Body of pancreas (tissue), 4 donors: ENCODE measurements around the gene DGLUCY.

Experiments used
- CTCF ChIP-seq, 7 experiments: fragments of 450-650 bp in 4 of 7; fragments of 200-600 bp in 3 of 7; sonication (generic) in 3 of 7; IDR thresholded peaks; one replicate each; pipeline ENCODE4 v1.5.1; 2016 to 2019; ENCODE audit warnings: antibody characterized with exemption in 7 of 7
- POLR2A ChIP-seq, 3 donors: fragments of 450-650 bp; IDR thresholded peaks; one replicate each; pipeline ENCODE4 v1.6.1; 2016; ENCODE audit warnings: antibody characterized with exemption in 3 of 3, mild to moderate bottlenecking in 2 of 3

- TF ChIP-seq CTCF (IDR thresholded peaks at IDR 0.05) (no peak), POLR2A (IDR thresholded peaks at IDR 0.05) (no peak)
Observed at GRCh38 chr14:91204657-91205056, 90.8 kb downstream of the DGLUCY start.
